Neutrophil (primary cell): Measurements from ENCODE around the gene PCNT.

Source experiments
- H3K27ac ChIP-seq: fragments of 200-600 bp; sonication (generic); 2 replicates; pipeline ENCODE4 v1.5.1; 2016; ENCODE audit warnings: mild to moderate bottlenecking, moderate library complexity
- H3K27me3 ChIP-seq: fragments of 200-600 bp; sonication (generic); 2 replicates; pipeline ENCODE4 v1.6.0; 2016; ENCODE audit warnings: mild to moderate bottlenecking
- H3K36me3 ChIP-seq: fragments of 200-600 bp; sonication (generic); 2 replicates; pipeline ENCODE4 v1.5.1; 2017
- H3K4me1 ChIP-seq, 2 experiments: fragments of 200-600 bp in 1 of 2; sonication (generic) in 1 of 2; 1 replicate in 1 of 2; 2 replicates in 1 of 2; pipeline versions ENCODE4 v1.5.1 to v1.6.1; 2013 to 2016; ENCODE audit warnings: low read depth in 1 of 2, low read length in 1 of 2, mild to moderate bottlenecking in 1 of 2, moderate library complexity in 1 of 2; ENCODE audit not compliant: control insufficient read depth in 1 of 2, insufficient read depth in 1 of 2
- H3K4me3 ChIP-seq, 2 experiments: fragments of 200-600 bp in 1 of 2; sonication (generic) in 1 of 2; 1 replicate in 1 of 2; 2 replicates in 1 of 2; pipeline ENCODE4 v1.5.1; 2013 to 2016; ENCODE audit warnings: low read depth in 1 of 2, low read length in 1 of 2, mild to moderate bottlenecking in 1 of 2, moderate library complexity in 1 of 2
- H3K9me3 ChIP-seq: fragments of 200-600 bp; sonication (generic); 2 replicates; pipeline ENCODE4 v1.5.1; 2016
- CTCF ChIP-seq: fragments of 200-600 bp; sonication (generic); IDR thresholded peaks from 2 replicates; pipeline ENCODE4 v1.5.1; 2016; ENCODE audit warnings: antibody characterized with exemption

PCNT gene

DNA sequence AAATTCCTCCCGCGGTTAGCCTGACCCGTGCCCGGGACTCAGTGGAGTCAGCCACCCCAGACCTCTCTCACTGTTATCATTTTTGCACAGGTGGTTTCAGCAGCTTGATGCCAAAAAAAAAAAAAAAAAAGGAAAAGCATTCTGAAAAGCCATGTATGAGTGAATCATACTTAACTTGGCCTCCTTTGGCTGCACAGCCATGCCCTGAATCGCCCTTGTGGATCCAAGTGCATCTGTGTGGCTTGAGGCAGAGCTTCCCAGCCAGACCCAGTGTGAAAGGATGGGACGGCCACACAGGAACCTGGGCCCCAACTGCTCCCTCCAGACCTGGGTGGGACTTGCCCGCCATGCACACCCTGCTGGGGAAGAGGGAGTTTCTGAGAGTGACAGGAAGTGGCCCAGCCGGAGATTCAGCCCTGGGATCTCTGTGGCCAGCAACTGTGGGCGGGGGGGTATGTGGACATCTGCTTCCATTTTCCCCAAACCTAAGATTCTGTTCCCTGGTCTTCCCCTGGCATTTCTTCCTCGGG is 29.2 kb upstream of the PCNT start:
- Histone ChIP-seq H3K4me3 (no peak overlapping the region), H3K27ac (no peak overlapping the region), H3K9me3 (no peaks in the 10 kb centered on the region), H3K36me3 (peaks cover 12% of the 10 kb centered on the region), H3K27me3 (peaks cover 41% of the 10 kb centered on the region), H3K4me1 (peaks cover 11 to 16% of the 10 kb centered on the region in 2 experiments)
- TF ChIP-seq CTCF = no peak

DNA sequence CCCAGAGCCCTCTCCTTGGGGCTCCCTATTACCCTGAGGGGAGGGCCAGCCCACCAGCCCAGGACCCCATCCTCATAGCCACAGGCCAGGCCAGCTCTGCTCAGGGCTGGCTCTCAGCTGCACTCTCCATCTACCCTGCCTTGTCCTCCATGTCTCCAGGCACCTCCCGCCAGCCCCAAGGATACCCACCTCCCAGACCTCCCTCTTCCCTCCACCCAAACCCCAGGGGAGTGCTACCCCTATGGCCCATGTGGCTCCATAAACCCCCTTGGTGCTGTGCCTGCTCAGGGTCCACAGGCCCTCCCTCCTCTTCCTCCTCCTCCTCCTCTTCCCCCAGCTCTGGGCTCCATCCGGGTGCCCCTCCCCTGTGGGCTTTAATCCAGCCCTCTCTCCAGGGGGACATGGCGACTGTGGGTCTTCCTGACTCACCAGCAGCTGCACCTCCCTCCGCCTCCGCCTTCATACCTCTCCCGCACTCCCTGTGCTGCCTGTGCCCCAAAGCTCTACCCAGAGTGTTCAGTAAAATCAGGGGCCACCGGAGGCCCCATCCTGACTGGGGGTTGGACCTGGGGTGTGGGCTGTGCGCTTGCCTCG is 28.7 kb upstream of the PCNT start:
- TF ChIP-seq CTCF = no peak
- H3K36me3 ChIP-seq = peaks cover 17% of the 10 kb centered on the region
- peaks cover 11 to 16% of the 10 kb centered on the region in 2 experiments for H3K4me1 ChIP-seq
- H3K4me3 ChIP-seq = no peak overlapping the region
- H3K9me3 ChIP-seq = no peaks in the 10 kb centered on the region
- no peak overlapping the region for H3K27ac ChIP-seq
- H3K27me3 ChIP-seq = peaks cover 41% of the 10 kb centered on the region

DNA sequence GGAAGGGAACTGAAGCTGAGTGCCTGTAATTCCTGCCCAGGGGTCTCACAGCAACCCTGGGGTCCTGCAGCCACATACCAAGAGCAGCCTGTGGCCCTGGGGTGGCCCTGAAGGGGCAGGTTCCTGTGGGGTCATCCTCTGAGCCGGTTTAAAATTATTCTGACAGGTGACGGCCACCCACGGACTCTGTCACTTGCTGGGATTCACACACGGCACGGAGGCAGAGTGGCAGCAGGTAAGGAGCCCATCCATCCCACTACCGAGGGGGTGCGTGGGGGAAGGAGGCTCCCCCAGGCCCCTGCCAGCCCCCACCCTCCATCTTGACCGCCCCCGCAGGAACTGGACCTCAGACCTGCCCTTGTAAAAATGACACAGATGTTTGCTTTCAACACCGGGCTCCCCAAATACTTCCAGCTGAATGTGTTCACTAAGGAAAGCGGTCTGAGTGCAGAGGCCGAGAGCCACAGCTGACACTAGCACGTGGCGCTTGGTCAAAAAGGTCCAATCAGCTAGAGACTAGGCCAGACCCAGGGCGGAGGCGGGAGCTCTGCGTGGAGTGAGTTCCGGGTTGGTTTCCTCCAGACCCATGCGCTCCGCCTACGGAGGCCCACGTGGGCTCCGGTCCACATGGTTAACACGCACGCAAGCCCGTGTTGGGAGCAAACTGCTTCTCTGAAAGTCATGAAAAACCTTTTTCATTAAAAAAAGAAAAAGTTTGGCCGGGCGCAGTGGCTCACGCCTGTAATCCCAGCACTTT is 27.8 kb upstream of the PCNT start:
- Histone ChIP-seq H3K27me3 (peaks cover 41% of the 10 kb centered on the region), H3K9me3 (no peaks in the 10 kb centered on the region), H3K27ac (no peak overlapping the region), H3K4me3 (peak overlapping the region in 1 of 2 experiments; percentile 15), H3K4me1 (peaks cover 8 to 14% of the 10 kb centered on the region in 2 experiments), H3K36me3 (peaks cover 26% of the 10 kb centered on the region)
- no peak for TF ChIP-seq CTCF

DNA sequence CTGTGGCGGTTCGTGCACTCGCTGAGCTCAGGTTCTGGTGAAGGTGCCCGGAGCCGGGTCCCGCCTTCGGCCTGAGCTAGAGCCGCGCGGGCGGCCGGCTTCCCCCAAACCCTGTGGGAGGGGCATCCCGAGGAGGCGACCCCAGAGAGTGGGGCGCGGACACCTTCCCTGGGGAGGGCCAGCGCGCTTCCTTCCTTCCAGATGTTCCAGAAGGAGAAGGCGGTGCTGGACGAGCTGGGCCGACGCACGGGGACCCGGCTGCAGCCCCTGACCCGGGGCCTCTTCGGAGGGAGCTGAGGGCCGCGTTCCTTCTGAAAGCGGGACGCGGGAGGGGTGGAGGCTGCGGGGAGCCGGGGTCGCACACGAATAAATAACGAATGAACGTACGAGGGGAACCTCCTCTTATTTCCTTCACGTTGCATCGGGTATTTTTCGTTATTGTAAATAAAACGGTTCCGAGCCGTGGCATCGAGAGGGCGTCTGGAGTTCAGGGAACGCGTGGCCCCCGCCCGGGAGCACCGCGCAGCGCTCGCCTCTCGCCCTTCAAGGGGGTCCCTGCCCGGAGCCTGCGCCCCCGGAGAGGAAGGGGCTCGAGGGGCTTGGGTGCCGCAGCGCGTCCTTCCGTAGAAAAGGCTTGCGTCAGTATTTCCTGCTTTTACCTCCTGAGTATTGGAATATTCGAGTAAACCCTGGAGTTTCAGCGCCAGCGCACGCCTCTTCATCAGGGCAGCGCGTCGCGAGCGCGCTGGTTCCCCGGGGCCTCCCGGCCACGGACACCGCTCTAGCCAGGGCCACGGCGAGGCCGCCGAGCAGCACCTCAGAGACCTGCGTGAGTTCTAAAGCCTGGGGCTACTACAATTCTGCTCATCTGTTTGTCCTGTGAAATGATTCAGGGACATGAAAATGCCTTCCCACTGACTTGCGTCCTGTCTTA is 26.4 kb upstream of the PCNT start:
- Histone ChIP-seq H3K9me3 (no peaks in the 10 kb centered on the region), H3K27ac (no peak overlapping the region), H3K27me3 (peaks cover 41% of the 10 kb centered on the region), H3K4me1 (peaks cover 6 to 11% of the 10 kb centered on the region in 2 experiments), H3K4me3 (no peak overlapping the region), H3K36me3 (peaks cover 32% of the 10 kb centered on the region)
- TF ChIP-seq CTCF = no peak

DNA sequence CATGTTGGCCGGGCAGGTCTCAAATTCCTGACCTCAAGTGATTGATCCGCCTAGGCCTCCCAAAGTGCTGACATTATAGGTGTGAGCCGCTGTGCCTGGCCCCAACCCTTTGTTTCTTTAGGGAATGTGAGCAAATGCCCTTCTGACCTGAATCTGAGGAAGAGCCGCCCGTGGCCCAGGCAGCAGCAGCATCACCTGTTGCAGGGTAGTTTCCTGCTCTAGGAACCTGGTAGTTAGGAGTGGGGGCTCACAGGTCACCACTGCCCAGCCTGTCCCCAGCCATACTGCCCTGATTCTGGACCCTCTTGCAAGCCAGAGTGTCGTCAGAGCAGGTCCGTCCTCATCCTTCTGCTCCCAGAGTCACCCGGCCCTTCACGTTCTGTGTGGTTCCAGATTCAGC is 24.8 kb upstream of the PCNT start:
- Histone ChIP-seq H3K9me3 (no peaks in the 10 kb centered on the region), H3K27me3 (peaks cover 41% of the 10 kb centered on the region), H3K27ac (no peak overlapping the region), H3K36me3 (peaks cover 34% of the 10 kb centered on the region), H3K4me1 (peaks cover 6 to 11% of the 10 kb centered on the region in 2 experiments), H3K4me3 (no peak overlapping the region)
- no peak for TF ChIP-seq CTCF
